ENCODE results near the gene FLNB. TPM values are rescaled to one million over a fixed set of nuclear protein-coding genes. Genes with fewer than 3 reads are reported as not detected.
"Not testable (repeated sequence)": the region's sequence is repeated elsewhere in the genome, so short reads cannot be mapped to it uniquely, and the experiment has no call there.

Gene FLNB
- total RNA-seq, 1 donor from 2014 or later, result 521 TPM

DNA sequence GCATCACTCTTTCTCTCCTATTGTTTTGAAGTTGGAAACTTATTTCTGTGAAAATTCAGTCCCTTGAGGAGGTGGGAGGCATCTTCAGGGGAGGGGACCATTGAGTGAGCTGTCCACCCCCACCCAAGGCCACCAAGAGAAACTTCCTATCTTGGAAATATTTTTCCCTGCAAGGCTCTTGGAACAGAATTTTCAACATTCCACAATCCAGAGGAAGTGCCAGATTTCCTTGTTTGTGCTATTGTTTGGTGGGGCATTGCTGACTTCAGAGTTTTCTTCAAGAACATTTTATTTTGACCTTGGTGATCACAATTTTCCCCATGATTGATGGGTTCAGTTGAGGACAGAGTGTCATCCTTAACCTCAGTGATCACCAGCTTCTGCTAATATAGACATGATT, 190.6 kb downstream of the FLNB start:
- Mint-ChIP-seq H3K4me3 (ENCODE audit: unreplicated experiment) (no peak overlapping the region), H3K27me3 (ENCODE audit: low read depth, unreplicated experiment) (peaks cover 6% of the 10 kb centered on the region), H3K4me1 (ENCODE audit: low read depth, unreplicated experiment) (peaks cover 7% of the 10 kb centered on the region), H3K9me3 (ENCODE audit: unreplicated experiment) (no peaks in the 10 kb centered on the region), H3K36me3 (ENCODE audit: low read depth, unreplicated experiment) (peaks cover 2% of the 10 kb centered on the region), H3K27ac (ENCODE audit: unreplicated experiment) (no peak overlapping the region)
- Histone ChIP-seq H3K4me2 (ENCODE audit: low read length) (no peak overlapping the region), H3K9ac (ENCODE audit: low read length) (no peak overlapping the region), H2AFZ (ENCODE audit: low read depth, low read length) (no peak overlapping the region), H3K27ac (ENCODE audit: low read depth, low read length) (no peak overlapping the region), H4K20me1 (ENCODE audit: insufficient read depth, low read length) (no peaks in the 10 kb centered on the region), H3K9me3 (ENCODE audit: insufficient read depth, low read depth, low read length) (no peaks in the 10 kb centered on the region), H3K4me1 (ENCODE audit: insufficient read depth, low read length) (no peaks in the 10 kb centered on the region), H3K79me2 (ENCODE audit: insufficient read depth, low read length) (no peaks in the 10 kb centered on the region), H3K27me3 (ENCODE audit: insufficient read depth, low read length) (no peaks in the 10 kb centered on the region), H3K4me3 (ENCODE audit: insufficient read depth, low read depth, low read length) (no peak overlapping the region), H3K36me3 (ENCODE audit: insufficient read depth, low read length) (no peaks in the 10 kb centered on the region)
- FAIRE-seq (no peak), DNase-seq (ENCODE audit: low read depth) (no peak)
- TF ChIP-seq CTCF (IDR thresholded peaks at IDR 0.05; ENCODE audit: insufficient read depth, low read depth, low read length), result no peak
- TF ChIP-seq EZH2 (IDR thresholded peaks at IDR 0.05; ENCODE audit: insufficient read depth, low read length), result no peak

DNA sequence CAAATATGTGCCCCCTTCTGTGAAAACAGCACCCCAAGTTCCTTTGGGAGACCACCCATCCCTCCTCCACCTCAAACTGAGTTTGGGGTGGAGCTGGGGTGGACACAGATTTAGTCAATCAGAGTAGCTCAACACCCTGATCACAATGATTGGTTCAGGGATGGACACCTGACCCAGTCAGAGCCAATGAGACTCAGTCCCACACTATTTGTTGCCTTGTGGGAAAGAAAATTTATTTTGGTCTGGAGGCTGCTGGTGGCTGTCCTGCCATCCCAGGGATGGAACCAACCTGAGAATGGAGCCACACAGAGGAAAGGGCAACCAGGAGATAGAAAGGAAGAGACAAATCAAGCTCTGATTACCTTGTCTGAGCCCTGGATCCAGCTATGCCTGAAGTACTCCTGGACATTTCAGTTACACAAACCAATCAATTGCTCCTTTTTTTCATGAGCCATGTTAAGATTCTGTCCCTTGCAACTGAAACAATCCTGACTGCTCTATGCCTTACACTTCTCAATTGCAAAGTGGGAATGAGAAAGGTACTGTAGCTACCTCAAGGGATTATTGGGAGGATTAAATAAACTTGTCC, 192.0 kb downstream of the FLNB start:
- Histone ChIP-seq H3K36me3 (ENCODE audit: insufficient read depth, low read length) (no peaks in the 10 kb centered on the region), H3K4me1 (ENCODE audit: insufficient read depth, low read length) (no peaks in the 10 kb centered on the region), H3K27me3 (ENCODE audit: insufficient read depth, low read length) (no peaks in the 10 kb centered on the region), H3K9me3 (ENCODE audit: insufficient read depth, low read depth, low read length) (no peaks in the 10 kb centered on the region), H3K4me3 (ENCODE audit: insufficient read depth, low read depth, low read length) (no peak overlapping the region), H3K27ac (ENCODE audit: low read depth, low read length) (no peak overlapping the region), H4K20me1 (ENCODE audit: insufficient read depth, low read length) (no peaks in the 10 kb centered on the region), H2AFZ (ENCODE audit: low read depth, low read length) (no peak overlapping the region), H3K79me2 (ENCODE audit: insufficient read depth, low read length) (no peaks in the 10 kb centered on the region), H3K4me2 (ENCODE audit: low read length) (no peak overlapping the region), H3K9ac (ENCODE audit: low read length) (no peak overlapping the region)
- Mint-ChIP-seq H3K27ac (ENCODE audit: unreplicated experiment) (no peak overlapping the region), H3K36me3 (ENCODE audit: low read depth, unreplicated experiment) (peaks cover 2% of the 10 kb centered on the region), H3K4me3 (ENCODE audit: unreplicated experiment) (no peak overlapping the region), H3K27me3 (ENCODE audit: low read depth, unreplicated experiment) (peaks cover 4% of the 10 kb centered on the region), H3K9me3 (ENCODE audit: unreplicated experiment) (no peaks in the 10 kb centered on the region), H3K4me1 (ENCODE audit: low read depth, unreplicated experiment) (peaks cover 8% of the 10 kb centered on the region)
- DNase-seq (ENCODE audit: low read depth) (no peak), FAIRE-seq (no peak)
- TF ChIP-seq EZH2 (IDR thresholded peaks at IDR 0.05; ENCODE audit: insufficient read depth, low read length) (no peak), CTCF (IDR thresholded peaks at IDR 0.05; ENCODE audit: insufficient read depth, low read depth, low read length) (no peak)

GRCh38 chr3:58200846-58201355, 192.7 kb downstream of the FLNB start:
- Histone ChIP-seq H2AFZ (ENCODE audit: low read depth, low read length) (no peak overlapping the region), H3K9me3 (ENCODE audit: insufficient read depth, low read depth, low read length) (no peaks in the 10 kb centered on the region), H3K27me3 (ENCODE audit: insufficient read depth, low read length) (no peaks in the 10 kb centered on the region), H3K27ac (ENCODE audit: low read depth, low read length) (no peak overlapping the region), H3K4me2 (ENCODE audit: low read length) (no peak overlapping the region), H3K4me1 (ENCODE audit: insufficient read depth, low read length) (no peaks in the 10 kb centered on the region), H3K4me3 (ENCODE audit: insufficient read depth, low read depth, low read length) (no peak overlapping the region), H3K9ac (ENCODE audit: low read length) (no peak overlapping the region), H4K20me1 (ENCODE audit: insufficient read depth, low read length) (no peaks in the 10 kb centered on the region), H3K36me3 (ENCODE audit: insufficient read depth, low read length) (no peaks in the 10 kb centered on the region), H3K79me2 (ENCODE audit: insufficient read depth, low read length) (no peaks in the 10 kb centered on the region)
- Mint-ChIP-seq H3K9me3 (ENCODE audit: unreplicated experiment) (no peaks in the 10 kb centered on the region), H3K4me1 (ENCODE audit: low read depth, unreplicated experiment) (peaks cover 8% of the 10 kb centered on the region), H3K36me3 (ENCODE audit: low read depth, unreplicated experiment) (peaks cover 2% of the 10 kb centered on the region), H3K27ac (ENCODE audit: unreplicated experiment) (no peak overlapping the region), H3K4me3 (ENCODE audit: unreplicated experiment) (no peak overlapping the region), H3K27me3 (ENCODE audit: low read depth, unreplicated experiment) (peaks cover 4% of the 10 kb centered on the region)
- FAIRE-seq (no peak), DNase-seq (ENCODE audit: low read depth) (no peak)
- no peak for TF ChIP-seq CTCF (IDR thresholded peaks at IDR 0.05; ENCODE audit: insufficient read depth, low read depth, low read length)
- TF ChIP-seq EZH2 (IDR thresholded peaks at IDR 0.05; ENCODE audit: insufficient read depth, low read length), result no peak

DNA sequence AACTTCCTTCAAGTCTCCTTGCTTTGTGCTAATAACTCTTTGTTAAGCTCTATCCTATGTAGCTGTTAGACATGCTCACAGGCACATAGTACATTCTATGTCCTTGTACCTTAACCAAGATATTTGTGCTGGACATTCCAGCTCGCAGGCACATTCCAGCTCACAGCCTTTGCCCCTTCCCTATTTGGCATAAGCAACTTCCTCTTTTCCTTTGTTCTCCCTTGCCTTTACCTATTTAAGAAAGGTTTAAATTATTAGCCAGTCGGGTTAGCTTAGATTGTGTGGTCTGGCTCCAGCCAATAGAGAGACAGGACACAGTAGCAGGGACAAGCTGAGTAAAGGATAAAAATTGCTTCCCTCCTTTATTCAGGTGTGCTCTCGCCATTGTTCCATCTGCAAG, 193.2 kb downstream of the FLNB start:
- not testable (repeated sequence) for H3K79me2 ChIP-seq (ENCODE audit: insufficient read depth, low read length); H3K4me1 Mint-ChIP-seq (ENCODE audit: low read depth, unreplicated experiment); H3K9me3 Mint-ChIP-seq (ENCODE audit: unreplicated experiment); H4K20me1 ChIP-seq (ENCODE audit: insufficient read depth, low read length); H3K36me3 ChIP-seq (ENCODE audit: insufficient read depth, low read length); H3K9ac ChIP-seq (ENCODE audit: low read length); H3K4me3 ChIP-seq (ENCODE audit: insufficient read depth, low read depth, low read length); DNase-seq (ENCODE audit: low read depth); H3K4me3 Mint-ChIP-seq (ENCODE audit: unreplicated experiment); H2AFZ ChIP-seq (ENCODE audit: low read depth, low read length); H3K4me2 ChIP-seq (ENCODE audit: low read length); H3K4me1 ChIP-seq (ENCODE audit: insufficient read depth, low read length); H3K27ac Mint-ChIP-seq (ENCODE audit: unreplicated experiment); H3K36me3 Mint-ChIP-seq (ENCODE audit: low read depth, unreplicated experiment); H3K9me3 ChIP-seq (ENCODE audit: insufficient read depth, low read depth, low read length); H3K27me3 Mint-ChIP-seq (ENCODE audit: low read depth, unreplicated experiment); FAIRE-seq; H3K27ac ChIP-seq (ENCODE audit: low read depth, low read length); H3K27me3 ChIP-seq (ENCODE audit: insufficient read depth, low read length)
